Kidney (tissue), 14 donors: ENCODE measurements around the gene STAB2. TPM values are rescaled to one million over a fixed set of nuclear protein-coding genes. Genes with fewer than 3 reads are reported as not detected.

Experiments
- DNase-seq, 5 donors: peaks; one replicate each; pipeline ENCODE4 v3.0.0-alpha.2; 2013 to 2020
- FAIRE-seq: peaks from 2 replicates; lab custom pipeline; 2012; peaks lifted over from hg19 to GRCh38; lab: Jason Lieb, UNC
- H3K27ac ChIP-seq, 2 donors: one replicate each; pipeline ENCODE4 v1.7.0; 2013; ENCODE audit warnings: low read depth in 2 of 2, low read length in 2 of 2, inconsistent platforms in 1 of 2
- H3K27me3 ChIP-seq: one replicate; pipeline ENCODE4 v1.7.1; 2013; ENCODE audit warnings: low read length, inconsistent platforms; ENCODE audit not compliant: control insufficient read depth, insufficient read depth
- H3K36me3 ChIP-seq, 3 donors: one replicate each; pipeline versions ENCODE4 v1.7.0 to v1.7.1; 2013; ENCODE audit warnings: low read length in 3 of 3, control low read depth in 1 of 3, inconsistent platforms in 1 of 3; ENCODE audit not compliant: insufficient read depth in 3 of 3, control insufficient read depth in 2 of 3
- H3K4me1 ChIP-seq, 3 donors: one replicate each; pipeline versions ENCODE4 v1.7.0 to v1.7.1; 2013; ENCODE audit warnings: low read length in 3 of 3, inconsistent platforms in 1 of 3, low read depth in 1 of 3; ENCODE audit not compliant: control insufficient read depth in 2 of 3, insufficient read depth in 2 of 3
- H3K4me3 ChIP-seq, 3 donors: one replicate each; pipeline versions ENCODE4 v1.7.0 to v1.8.1; 2013; ENCODE audit warnings: low read length in 3 of 3, control low read depth in 1 of 3, inconsistent platforms in 1 of 3
- H3K9ac ChIP-seq, 3 donors: one replicate each; pipeline versions ENCODE4 v1.7.0 to v1.7.1; 2013; ENCODE audit warnings: low read length in 3 of 3, control low read depth in 1 of 3, inconsistent platforms in 1 of 3
- H3K9me3 ChIP-seq, 3 donors: one replicate each; pipeline versions ENCODE4 v1.7.0 to v1.7.1; 2013; ENCODE audit warnings: low read length in 3 of 3, control low read depth in 1 of 3, inconsistent platforms in 1 of 3; ENCODE audit not compliant: control insufficient read depth in 2 of 3, insufficient read depth in 1 of 3
- CTCF ChIP-seq: IDR thresholded peaks from 3 replicates; pipeline ENCODE4 v1.5.1; 2012; ENCODE audit warnings: mild to moderate bottlenecking, moderate library complexity, borderline replicate concordance; ENCODE audit not compliant: insufficient read depth; ENCODE audit errors: extremely low read depth
- intact Hi-C: fragments of 100-400 bp; cut with DNase I; formaldehyde crosslinking; loops from one replicate; pipeline ENCODE4 v1.11.1; 2022
- polyA plus RNA-seq: library from polyadenylated mRNA; stranded (reverse); fragments of 350-450 nt; fragmentation: Illumina TruSeq; extraction: RNeasy Lipid Tissue Mini Kit (QIAGEN cat#74804); gene quantifications from one replicate; pipeline ENCODE4 v1.2.3, GENCODE V29; 2014; ENCODE audit warnings: low read depth, low replicate concordance; ENCODE audit not compliant: insufficient read depth
- total RNA-seq: library from RNA; stranded (reverse); fragmentation: NEBNext Ultra II Directional; extraction: Animal tissue kit (Norgen Biotek cat#: 25700); gene quantifications from one replicate; pipeline ENCODE4 v1.2.1, GENCODE V29; 2021
- donor health status: control.
- donor health status: control.
- donor health status: control.
- donor health status: control.
- donor health status: control.
- donor health status: DM: yes; HTN: yes; CAD: no.
- donor health status: Normal renal cell carcinoma (clear cell type).

The STAB2 gene
- total and polyA plus RNA-seq, 2 donors from 2014 or later, result 0.16 TPM; not detected in 1

- no peaks in the 10 kb centered on the region for H3K9me3 ChIP-seq
- no peaks in the 10 kb centered on the region for H3K36me3 ChIP-seq
- no peak for DNase-seq
- no peak overlapping the region for H3K27ac ChIP-seq
- no peak overlapping the region for H3K9ac ChIP-seq
- TF ChIP-seq CTCF, result no peak
- intact Hi-C loops, result no loop called here
- peaks cover 4 to 11% (median 8%) of the 10 kb centered on the region in 3 donors for H3K4me1 ChIP-seq
- H3K4me3 ChIP-seq, result no peak overlapping the region
- no peaks in the 10 kb centered on the region for H3K27me3 ChIP-seq
- FAIRE-seq, result no peak
Measured at GRCh38 chr12:103786201-103786600, 199.1 kb downstream of the STAB2 start.

GRCh38 chr12:103791350-103791920 lies 204.4 kb downstream of the STAB2 start:
- Histone ChIP-seq H3K27ac (no peak overlapping the region), H3K36me3 (no peaks in the 10 kb centered on the region), H3K4me1 (no peaks in the 10 kb centered on the region), H3K9ac (no peak overlapping the region), H3K9me3 (no peaks in the 10 kb centered on the region), H3K27me3 (no peaks in the 10 kb centered on the region), H3K4me3 (no peak overlapping the region)
- no peak for TF ChIP-seq CTCF
- intact Hi-C loops, result no loop called here
- DNase-seq (no peak), FAIRE-seq (no peak)

GRCh38 chr12:103793046-103793445 lies 206.0 kb downstream of the STAB2 start:
- no peaks in the 10 kb centered on the region for H3K9me3 ChIP-seq
- H3K27me3 ChIP-seq, result no peaks in the 10 kb centered on the region
- peaks cover 0 to 2% (median 0%) of the 10 kb centered on the region in 3 donors for H3K36me3 ChIP-seq
- H3K9ac ChIP-seq, result no peak overlapping the region
- DNase-seq (no peak), FAIRE-seq (no peak)
- intact Hi-C loops, result no loop called here
- no peak overlapping the region for H3K4me3 ChIP-seq
- TF ChIP-seq CTCF, result no peak
- H3K27ac ChIP-seq, result no peak overlapping the region
- no peaks in the 10 kb centered on the region for H3K4me1 ChIP-seq
